DND-41 (cell line): ENCODE data around the gene MOV10L1.

Experiments used
- ATAC-seq: fragments of 200-7000 bp; cut with Tn5 transposase; 3 replicates; pipeline ENCODE4 v1.9.1; 2021; ENCODE audit warnings: low read depth; ENCODE audit not compliant: insufficient read depth
- DNase-seq: peaks from one replicate; pipeline ENCODE4 v3.0.0-alpha.2; 2020
- H2AFZ ChIP-seq: 2 replicates; pipeline ENCODE4 v1.6.0; 2012; ENCODE audit warnings: low read depth, low read length
- H3K27ac ChIP-seq: 2 replicates; pipeline ENCODE4 v1.5.1; 2012; ENCODE audit warnings: low read length, inconsistent platforms
- H3K27me3 ChIP-seq: fragments of 200-600 bp; sonication (generic); 2 replicates; pipeline ENCODE4 v1.6.0; 2012; ENCODE audit warnings: low read length, mild to moderate bottlenecking, inconsistent platforms; ENCODE audit not compliant: insufficient read depth, poor library complexity
- H3K36me3 ChIP-seq: 2 replicates; pipeline ENCODE4 v1.5.1; 2012; ENCODE audit warnings: low read length, inconsistent platforms; ENCODE audit not compliant: insufficient read depth
- H3K4me1 ChIP-seq: 2 replicates; pipeline ENCODE4 v1.5.1; 2012; ENCODE audit warnings: mild to moderate bottlenecking, low read length; ENCODE audit not compliant: insufficient read depth
- H3K4me2 ChIP-seq: 2 replicates; pipeline ENCODE4 v1.6.0; 2012; ENCODE audit warnings: mild to moderate bottlenecking, moderate library complexity, low read length, inconsistent platforms; ENCODE audit not compliant: insufficient read depth
- H3K4me3 ChIP-seq, 2 experiments: fragments of 200-600 bp in 1 of 2; shearing (Covaris generic) in 1 of 2; 2 replicates each; pipeline ENCODE4 v1.5.1; 2012 to 2016; ENCODE audit warnings: inconsistent platforms in 2 of 2, low read length in 2 of 2, mild to moderate bottlenecking in 2 of 2, low read depth in 1 of 2, moderate library complexity in 1 of 2
- H3K79me2 ChIP-seq: 2 replicates; pipeline ENCODE4 v1.6.0; 2012; ENCODE audit warnings: low read length, inconsistent platforms; ENCODE audit not compliant: insufficient read depth
- H3K9ac ChIP-seq: 2 replicates; pipeline ENCODE4 v1.6.0; 2012; ENCODE audit warnings: low read depth, mild to moderate bottlenecking, inconsistent platforms, low read length, moderate library complexity
- H3K9me3 ChIP-seq: 2 replicates; pipeline ENCODE4 v1.5.1; 2012; ENCODE audit warnings: low read length, moderate library complexity, mild to moderate bottlenecking, inconsistent platforms; ENCODE audit not compliant: insufficient read depth, severe bottlenecking
- H4K20me1 ChIP-seq: 2 replicates; pipeline ENCODE4 v1.6.0; 2012; ENCODE audit warnings: low read length; ENCODE audit not compliant: insufficient read depth
- EZH2 ChIP-seq: IDR thresholded peaks from 3 replicates; pipeline ENCODE4 v1.6.1; 2012; ENCODE audit warnings: borderline replicate concordance, low read depth, mild to moderate bottlenecking, moderate library complexity, low read length, inconsistent platforms; ENCODE audit not compliant: severe bottlenecking
- TF ChIP-seq, protein P1 (sequence below): IDR thresholded peaks from 2 replicates; pipeline ENCODE4 v1.5.1; 2012; ENCODE audit warnings: borderline replicate concordance, low read length, moderate library complexity, mild to moderate bottlenecking; ENCODE audit not compliant: poor library complexity, severe bottlenecking; ENCODE audit errors: extremely low read depth

The MOV10L1 gene

DNA sequence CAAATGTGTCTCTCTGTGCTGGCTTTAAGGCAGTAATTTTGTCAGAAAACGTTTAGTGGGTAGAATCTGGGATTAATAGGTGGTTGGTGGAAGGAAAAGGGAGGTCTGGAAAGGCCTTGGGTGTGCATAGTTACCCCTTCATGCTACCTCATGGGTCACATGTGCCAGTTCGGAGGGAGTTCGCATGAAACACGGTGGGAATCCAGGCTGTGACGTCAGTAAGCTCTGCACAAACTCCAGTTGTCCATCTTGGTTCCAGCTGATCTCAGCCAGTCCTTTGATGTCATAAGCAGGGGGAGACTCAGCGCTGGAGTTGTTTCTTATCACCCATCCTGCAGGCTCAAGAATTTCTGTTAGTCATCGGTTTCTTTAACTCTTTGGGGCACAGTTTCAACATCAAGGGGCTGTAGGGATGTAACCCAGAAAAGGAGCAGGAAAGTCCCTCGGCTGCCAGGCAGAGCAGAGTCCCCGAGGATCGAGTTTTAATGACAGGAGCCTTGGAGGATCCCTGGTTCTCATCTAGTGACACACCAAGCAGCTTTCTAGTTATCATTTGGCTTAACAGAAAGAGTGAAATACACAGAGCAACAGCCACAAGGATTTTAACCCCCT, 28.9 kb downstream of the MOV10L1 start:
- H3K9me3 ChIP-seq = peaks cover 5% of the 10 kb centered on the region
- H3K9ac ChIP-seq = no peak overlapping the region
- no peak for ATAC-seq
- no peak overlapping the region for H3K27ac ChIP-seq
- no peak overlapping the region for H3K4me3 ChIP-seq
- no peak for DNase-seq
- no peaks in the 10 kb centered on the region for H3K4me1 ChIP-seq
- no peak overlapping the region for H2AFZ ChIP-seq
- TF ChIP-seq, protein P1, sequence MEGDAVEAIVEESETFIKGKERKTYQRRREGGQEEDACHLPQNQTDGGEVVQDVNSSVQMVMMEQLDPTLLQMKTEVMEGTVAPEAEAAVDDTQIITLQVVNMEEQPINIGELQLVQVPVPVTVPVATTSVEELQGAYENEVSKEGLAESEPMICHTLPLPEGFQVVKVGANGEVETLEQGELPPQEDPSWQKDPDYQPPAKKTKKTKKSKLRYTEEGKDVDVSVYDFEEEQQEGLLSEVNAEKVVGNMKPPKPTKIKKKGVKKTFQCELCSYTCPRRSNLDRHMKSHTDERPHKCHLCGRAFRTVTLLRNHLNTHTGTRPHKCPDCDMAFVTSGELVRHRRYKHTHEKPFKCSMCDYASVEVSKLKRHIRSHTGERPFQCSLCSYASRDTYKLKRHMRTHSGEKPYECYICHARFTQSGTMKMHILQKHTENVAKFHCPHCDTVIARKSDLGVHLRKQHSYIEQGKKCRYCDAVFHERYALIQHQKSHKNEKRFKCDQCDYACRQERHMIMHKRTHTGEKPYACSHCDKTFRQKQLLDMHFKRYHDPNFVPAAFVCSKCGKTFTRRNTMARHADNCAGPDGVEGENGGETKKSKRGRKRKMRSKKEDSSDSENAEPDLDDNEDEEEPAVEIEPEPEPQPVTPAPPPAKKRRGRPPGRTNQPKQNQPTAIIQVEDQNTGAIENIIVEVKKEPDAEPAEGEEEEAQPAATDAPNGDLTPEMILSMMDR = no peak
- TF ChIP-seq EZH2 = no peak
- peaks cover 21% of the 10 kb centered on the region for H3K27me3 ChIP-seq
- no peaks in the 10 kb centered on the region for H3K79me2 ChIP-seq
- H3K4me2 ChIP-seq = no peak overlapping the region
- H4K20me1 ChIP-seq = no peaks in the 10 kb centered on the region
- no peaks in the 10 kb centered on the region for H3K36me3 ChIP-seq

DNA sequence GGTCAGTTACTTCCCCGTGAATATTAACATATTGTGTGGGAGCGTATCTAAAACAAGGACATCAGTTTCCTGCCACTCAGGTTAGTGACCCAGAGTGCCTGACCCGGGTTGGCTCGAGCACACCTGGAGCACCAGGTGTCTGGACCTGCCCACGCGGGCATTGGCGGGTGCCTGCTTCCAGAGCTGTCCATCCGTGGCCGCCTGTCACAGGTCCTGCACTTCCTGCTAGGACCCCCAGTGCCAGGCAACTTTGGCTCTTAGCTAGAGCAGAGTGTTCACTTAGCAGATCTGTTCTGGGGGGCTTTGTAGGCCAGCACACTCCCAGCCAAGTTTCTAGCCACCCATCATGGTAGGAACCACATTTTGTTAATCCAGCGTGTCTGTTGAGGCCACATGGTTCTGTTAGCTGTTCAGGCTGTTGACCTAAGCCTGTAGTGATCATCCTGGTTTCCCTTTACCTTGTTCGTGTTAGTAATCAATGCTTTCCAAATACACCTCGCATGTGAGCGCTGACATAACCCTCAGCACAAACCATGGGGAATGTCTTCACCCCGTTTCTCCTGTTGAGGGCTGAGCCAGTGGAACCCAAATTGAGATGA, 29.5 kb downstream of the MOV10L1 start:
- H3K79me2 ChIP-seq = no peaks in the 10 kb centered on the region
- TF ChIP-seq, protein P1 = no peak
- no peak for TF ChIP-seq EZH2
- H3K9ac ChIP-seq = no peak overlapping the region
- H2AFZ ChIP-seq = no peak overlapping the region
- ATAC-seq (no peak), DNase-seq (no peak)
- H4K20me1 ChIP-seq = no peaks in the 10 kb centered on the region
- H3K4me2 ChIP-seq = no peak overlapping the region
- H3K4me1 ChIP-seq = no peaks in the 10 kb centered on the region
- no peaks in the 10 kb centered on the region for H3K36me3 ChIP-seq
- H3K27ac ChIP-seq = no peak overlapping the region
- peaks cover 21% of the 10 kb centered on the region for H3K27me3 ChIP-seq
- H3K4me3 ChIP-seq = no peak overlapping the region
- H3K9me3 ChIP-seq = peaks cover 5% of the 10 kb centered on the region

DNA sequence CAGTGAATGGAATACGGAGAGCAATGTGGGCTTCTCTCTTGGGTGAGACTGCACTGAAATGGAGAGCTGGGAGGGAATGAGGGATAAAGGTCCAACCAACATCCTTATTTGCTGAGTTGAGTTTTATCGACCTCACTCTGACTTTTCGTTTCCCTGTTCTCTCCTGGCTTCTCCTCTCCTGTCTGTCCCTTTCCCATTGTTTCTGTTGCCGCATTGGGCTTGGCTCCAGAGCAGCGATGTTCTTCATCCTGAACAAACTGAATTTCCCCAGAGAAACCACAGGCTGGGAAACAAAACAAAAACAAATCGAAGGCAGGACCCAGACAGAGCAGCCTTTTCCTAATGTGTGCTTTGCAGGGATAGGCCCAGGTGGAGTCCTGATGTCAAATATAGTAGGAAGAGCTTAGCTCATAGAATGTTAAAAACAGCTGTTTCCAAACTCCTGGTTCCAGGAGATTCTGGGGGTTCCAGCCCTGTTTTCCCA, 30.0 kb downstream of the MOV10L1 start:
- H3K79me2 ChIP-seq = no peaks in the 10 kb centered on the region
- H3K27me3 ChIP-seq = peaks cover 15% of the 10 kb centered on the region
- H3K4me1 ChIP-seq = no peaks in the 10 kb centered on the region
- H2AFZ ChIP-seq = no peak overlapping the region
- ATAC-seq (no peak), DNase-seq (no peak)
- TF ChIP-seq, protein P1 = no peak
- TF ChIP-seq EZH2 = no peak
- H3K9me3 ChIP-seq = peaks cover 5% of the 10 kb centered on the region
- no peaks in the 10 kb centered on the region for H4K20me1 ChIP-seq
- no peak overlapping the region for H3K9ac ChIP-seq
- no peak overlapping the region for H3K4me2 ChIP-seq
- no peak overlapping the region for H3K27ac ChIP-seq
- no peaks in the 10 kb centered on the region for H3K36me3 ChIP-seq
- H3K4me3 ChIP-seq = no peak overlapping the region
